ENCODE data around the gene VN1R5.
"Not testable (repeated sequence)": the region's sequence is repeated elsewhere in the genome, so short reads cannot be mapped to it uniquely, and the experiment has no call there.

The VN1R5 gene

DNA sequence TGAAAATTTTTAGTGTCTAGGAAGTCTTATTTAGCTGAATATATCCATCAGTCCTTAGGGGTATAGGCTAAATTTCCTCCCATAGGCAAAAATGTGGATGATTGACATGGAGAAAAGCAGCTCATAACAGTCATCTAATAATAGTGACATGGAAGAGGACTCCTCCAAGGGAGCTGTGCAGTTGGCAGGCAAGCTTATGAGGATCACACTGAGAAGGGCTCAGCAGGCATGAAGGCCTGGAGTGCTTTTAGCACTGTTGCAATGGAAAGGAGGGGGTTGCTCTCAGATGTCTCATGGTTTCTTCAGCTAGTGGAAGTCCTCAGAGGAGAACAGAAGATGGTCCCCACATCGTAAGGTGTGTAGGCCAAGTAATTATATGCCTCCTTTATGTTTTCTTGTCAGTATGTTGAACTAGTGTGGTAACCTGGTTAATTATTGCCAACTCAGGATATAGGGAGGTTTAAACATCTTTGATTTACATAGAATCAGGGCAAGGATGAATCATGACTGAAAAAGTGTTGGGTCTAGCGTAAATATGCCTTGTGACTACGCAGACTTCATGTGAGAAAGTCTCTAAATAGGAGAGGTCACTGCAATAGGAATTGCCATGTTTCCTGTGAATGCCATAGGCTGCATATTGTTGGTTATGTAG is 18.9 kb downstream of the VN1R5 start:
- no peak for DNase-seq

GRCh38 chr1:247277191-247277590 is 21.3 kb downstream of the VN1R5 start:
- no peak for DNase-seq

DNA sequence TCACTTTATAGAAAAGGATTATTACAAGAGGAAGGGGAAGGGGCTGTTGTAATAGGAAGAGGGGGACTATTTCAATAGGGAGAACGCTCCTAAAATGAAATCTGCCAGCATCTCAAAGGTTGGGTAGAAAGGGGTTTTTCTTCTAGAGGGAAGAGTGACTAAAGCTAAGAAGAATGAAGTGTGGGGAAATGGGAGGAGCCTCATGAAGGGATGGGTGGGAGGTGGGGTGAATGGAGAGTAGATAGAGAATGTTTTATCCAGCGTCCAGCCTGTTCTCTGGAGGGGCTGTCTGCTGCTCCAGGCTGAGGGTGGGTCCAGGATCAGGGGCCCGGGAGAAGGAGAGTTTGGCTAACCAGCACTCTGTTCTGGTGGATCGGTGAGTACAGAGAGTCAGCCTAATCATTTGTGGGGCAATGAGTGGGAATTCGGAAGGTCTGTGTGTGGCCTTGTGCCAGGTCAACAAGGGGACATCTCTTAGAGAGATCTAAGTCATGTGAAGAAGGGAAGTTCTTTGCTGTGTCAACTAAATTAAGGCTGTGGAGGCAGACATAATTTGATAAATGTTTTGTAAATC is 25.2 kb downstream of the VN1R5 start:
- no peak for DNase-seq

DNA sequence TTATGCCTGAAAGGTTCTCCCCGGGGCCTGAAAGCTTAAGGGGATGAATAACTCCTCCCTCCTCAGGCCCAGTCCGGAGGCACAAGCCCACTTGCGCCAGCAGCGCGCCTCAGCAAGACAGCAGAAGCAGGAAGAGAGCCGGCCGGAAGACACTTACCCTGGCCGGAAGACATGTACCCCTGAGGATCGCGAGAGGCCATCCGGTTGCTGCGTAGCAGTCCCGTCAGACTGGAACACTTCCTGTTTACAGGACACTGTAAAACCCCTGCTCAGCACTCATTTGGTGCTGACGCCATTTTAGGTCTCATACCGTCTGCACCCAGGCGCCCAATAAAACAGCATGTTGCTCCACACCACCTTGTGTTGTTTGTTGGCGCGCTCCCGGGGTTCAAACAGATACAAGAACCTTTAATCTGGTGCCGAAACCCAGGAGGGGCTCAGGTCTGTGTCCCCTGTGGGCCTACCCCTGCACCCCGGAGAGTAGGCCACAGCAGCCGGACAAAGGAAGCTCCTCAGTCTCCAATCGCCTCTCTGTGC is 30.3 kb downstream of the VN1R5 start:
- DNase-seq = no peak

- no peak for DNase-seq
These were observed 31.6 kb downstream of the VN1R5 start for GRCh38 chr1:247287460-247287859.

- DNase-seq = no peak
These were observed 32.5 kb downstream of the VN1R5 start for GRCh38 chr1:247288341-247288740.

DNA sequence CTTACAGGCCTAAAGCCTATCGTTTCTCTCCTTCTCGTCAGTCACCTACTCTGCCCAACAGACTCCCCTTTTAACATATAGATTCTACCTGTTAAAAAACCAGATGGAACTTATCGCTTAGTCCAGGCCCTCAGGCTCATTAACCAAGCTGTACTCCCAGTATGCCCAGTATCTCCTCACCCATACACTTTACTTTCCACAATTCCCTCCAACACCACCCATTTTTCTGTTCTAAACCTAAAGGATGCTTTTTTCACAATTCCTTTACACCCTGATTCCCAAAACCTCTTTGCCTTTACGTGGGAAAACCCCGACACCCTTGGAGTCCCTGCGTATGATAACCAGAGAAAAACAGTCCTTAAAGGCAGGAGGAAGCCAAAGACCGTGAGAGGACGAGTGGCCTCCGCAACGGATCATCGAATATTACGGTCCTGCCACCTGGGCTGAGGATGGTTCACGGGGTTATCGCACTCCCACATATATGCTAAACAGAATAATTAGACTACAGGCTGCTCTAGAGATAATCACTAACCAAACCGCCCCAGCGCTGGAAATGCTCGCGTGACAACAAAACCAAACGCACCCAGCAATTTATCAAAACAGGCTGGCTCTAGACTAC is 33.5 kb downstream of the VN1R5 start:
- DNase-seq = not testable (repeated sequence)

DNA sequence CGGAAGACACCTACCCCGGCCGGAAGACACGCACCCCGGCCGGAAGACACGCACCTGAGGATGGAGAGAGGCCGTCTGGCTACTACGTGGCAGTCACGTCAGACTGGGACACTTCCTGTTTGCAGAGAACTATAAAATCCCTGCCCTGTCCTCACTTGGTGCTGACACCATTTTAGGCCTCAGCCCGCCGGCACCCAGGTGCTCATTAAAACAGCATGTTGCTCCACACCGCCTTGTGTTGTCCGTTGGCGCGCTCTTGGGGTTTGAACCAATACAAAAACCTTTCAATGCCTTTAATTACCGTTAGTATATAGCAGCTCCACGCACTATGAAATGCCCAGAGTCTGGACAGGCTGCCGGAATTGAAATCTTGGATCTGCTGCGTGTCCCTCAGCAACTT is 34.7 kb downstream of the VN1R5 start:
- no peak for DNase-seq

GRCh38 chr1:247291161-247291560 is 35.3 kb downstream of the VN1R5 start:
- no peak for DNase-seq

DNA sequence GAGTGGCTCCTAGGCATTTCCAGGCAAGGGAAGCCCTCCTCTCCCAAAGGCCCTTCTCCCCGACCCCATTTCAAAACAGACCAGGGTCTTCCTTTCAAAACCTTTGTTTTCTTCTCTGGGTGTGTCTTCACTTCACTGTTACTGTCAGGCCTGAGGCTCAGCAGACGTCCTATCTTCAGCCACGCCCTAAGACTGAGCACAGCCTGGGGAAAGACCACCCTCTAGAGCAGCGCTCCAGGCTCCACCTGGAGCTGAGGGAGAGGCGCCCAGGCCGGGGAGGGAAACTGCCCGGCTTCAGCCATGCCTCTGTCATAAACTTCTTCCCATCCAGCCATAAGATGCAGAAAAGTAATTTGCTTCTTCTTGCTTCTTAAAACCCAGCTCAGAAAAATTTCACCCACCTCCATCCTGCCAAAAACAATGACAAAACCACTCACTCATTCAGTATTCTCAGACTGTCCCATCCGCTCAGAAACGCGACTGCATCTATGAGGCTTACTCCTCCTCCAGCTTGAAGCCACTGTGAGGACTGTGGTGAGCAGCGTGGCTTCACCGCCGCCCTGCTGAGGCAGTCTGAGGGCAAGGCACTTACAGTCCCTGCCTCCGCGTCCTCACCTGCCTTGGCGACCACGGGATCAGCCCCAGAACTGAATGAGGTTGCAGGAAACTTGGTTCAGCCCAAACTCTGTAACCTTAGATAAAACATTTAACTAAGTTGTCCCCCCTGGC is 36.1 kb downstream of the VN1R5 start:
- DNase-seq = no peak

- no peak for DNase-seq
These were observed 37.2 kb downstream of the VN1R5 start for GRCh38 chr1:247293047-247293446.

DNA sequence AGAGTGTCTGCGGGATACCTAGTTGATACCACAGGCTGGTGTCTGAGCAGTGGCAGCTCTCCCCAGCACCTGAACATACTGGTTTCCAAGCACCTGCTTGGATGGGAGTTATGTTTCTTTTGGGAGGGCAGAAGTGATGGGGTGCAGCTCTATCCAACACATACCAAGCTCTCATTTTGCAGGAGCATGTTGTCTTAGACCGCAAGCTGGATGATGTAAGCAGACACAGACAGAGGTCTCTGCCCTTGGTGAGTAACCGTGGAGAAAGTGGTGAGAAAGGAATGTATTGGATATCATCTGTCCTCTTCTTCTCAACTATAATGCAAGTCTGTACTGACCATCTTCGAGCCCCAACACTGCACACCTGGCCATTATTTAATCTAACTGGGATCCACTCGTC is 38.4 kb downstream of the VN1R5 start:
- no peak for DNase-seq

GRCh38 chr1:247295274-247295684 is 39.4 kb downstream of the VN1R5 start:
- DNase-seq = no peak

DNA sequence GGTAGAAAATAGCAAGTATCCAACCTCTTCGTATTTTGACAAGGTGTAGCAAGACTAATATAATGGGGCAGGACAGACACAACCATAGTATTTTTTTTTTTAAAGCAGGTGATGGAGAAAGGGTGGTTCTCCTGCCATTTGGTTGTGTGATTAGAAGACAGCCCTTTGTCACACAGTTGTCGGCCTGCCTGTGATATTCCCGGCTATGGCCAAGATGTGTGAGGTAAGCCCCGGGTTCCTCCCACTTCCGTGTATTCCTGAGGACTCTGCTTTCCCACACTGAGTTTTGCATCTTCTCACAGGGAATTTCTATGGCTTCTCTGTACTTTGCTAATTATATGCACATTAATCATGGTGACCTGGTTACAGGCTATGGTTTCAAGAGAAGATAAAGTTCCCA is 39.9 kb downstream of the VN1R5 start:
- DNase-seq = no peak

- no peak for DNase-seq
These were observed 40.8 kb downstream of the VN1R5 start for GRCh38 chr1:247296599-247297180.

GRCh38 chr1:247297263-247298123 is 41.6 kb downstream of the VN1R5 start:
- no peak for DNase-seq

DNA sequence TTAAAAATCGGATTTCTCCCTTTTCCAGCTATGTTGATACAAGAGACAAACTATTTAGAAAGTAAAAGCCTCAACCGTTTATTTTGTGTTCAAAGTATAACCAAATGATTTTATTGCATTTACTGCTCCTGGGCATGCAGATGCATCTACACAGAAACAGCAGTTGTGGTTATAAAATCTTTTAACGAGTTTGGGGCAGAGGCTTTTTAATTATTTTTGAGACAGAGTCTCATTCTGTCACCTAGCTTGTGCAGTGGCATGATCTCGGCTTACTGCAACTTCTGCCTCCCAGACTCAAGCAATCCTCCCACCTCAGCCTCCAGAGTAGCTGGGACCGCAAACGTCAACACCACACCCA is 42.2 kb downstream of the VN1R5 start:
- DNase-seq = no peak

DNA sequence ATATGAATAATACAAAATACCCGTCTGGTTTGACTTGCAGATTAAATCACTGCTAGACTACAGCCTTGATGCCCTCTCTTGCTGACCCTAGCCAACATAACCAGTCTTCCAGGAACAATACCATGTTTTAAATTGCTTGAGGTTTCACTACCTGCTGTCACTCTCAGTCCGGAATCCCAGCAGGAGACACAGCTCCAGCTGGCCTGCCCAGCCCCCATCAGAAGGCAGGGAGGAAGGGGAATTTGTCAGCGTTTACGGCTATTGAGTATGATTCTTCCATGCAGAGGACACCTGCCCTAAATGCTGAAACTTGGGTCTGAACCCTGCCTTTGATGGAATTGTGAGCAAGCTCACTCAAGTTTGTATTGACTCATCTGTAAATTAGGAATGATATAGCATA is 42.8 kb downstream of the VN1R5 start:
- no peak for DNase-seq

DNA sequence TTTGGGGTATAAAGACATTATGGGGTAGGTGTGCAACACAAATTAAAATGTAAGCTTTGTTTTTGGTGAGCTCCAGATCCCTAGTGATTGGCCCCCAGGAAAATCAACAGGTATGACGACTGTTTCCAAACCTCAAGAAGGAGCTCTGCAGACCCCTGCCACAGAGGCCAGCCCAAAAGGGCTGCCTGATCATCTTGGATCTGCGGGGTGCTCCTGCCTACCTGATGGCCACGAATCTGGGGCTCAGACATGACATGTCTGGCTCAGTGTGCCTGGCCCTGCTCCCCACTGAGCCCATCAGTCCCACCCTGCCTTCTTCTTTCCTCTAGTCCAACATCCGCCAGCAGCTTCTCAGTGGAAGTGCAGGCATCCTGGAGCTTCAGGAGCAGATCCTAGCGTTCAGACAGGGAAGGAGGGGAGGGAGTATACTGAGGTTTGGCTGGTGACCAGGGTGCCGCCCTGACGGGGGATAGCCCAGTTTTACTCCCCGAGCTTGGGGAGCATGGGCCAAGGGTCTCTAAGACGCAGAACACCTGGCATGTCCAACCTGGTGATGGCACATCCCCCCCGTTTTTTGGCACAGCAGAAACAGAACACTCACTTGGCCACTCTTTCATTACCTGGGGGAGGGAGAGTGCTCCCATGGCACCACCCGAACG is 44.0 kb downstream of the VN1R5 start:
- no peak for DNase-seq

GRCh38 chr1:247300491-247301175 is 44.8 kb downstream of the VN1R5 start:
- DNase-seq = no peak

DNA sequence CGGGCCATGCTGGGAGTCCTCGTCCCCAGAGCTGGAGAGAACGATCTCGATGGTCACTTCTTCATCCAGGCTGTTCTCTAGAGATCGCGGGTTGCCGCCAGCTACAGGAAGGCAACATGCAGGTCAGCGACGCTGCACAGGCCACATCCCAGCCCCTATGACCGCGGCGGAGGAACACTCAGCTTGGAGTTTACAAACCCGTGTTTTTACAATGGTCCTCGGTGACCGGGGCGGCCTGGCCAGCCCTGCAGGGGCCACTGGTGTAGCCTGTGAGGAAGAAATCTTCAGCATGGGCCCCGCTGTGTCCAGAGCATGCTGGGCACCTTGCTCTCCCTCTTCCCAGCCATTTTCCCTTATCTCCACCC is 45.3 kb downstream of the VN1R5 start:
- no peak for DNase-seq

Measured in stimulated activated CD4-positive, alpha-beta T cell treated with anti-CD3 and anti-CD28 coated beads, Interleukin-4, amount 100 ng/mL, for 24 hours (primary cell).